ENCODE measurements around the gene ABCB1. TPM values are rescaled to one million over a fixed set of nuclear protein-coding genes. Genes with fewer than 3 reads are reported as not detected.
"Not testable (repeated sequence)": the region's sequence is repeated elsewhere in the genome, so short reads cannot be mapped to it uniquely, and the experiment has no call there.

Gene ABCB1
- total RNA-seq, 1 donor from 2014 or later: 5.5 TPM

DNA sequence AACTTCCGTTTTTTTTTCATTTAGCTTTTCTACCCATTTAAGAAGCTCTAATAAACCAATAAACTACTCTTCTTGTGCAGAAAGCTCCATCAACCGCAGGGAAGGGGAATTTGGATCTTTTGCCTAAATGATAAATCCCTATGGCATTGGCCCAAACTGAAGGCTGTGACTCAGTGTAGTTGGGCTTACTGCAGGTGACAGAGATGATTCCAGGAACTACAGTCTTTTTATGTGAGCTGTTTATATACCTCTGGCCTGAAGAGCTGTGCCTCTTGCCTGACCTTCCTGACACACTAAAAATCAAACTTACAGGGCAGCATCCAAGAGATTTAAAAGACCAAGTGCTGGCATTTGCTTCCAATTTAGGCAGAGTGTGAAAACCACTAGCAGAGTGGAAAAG is 25.2 kb downstream of the ABCB1 start:
- no peak for DNase-seq (ENCODE audit: low spot score in 2 of 2)
- Histone ChIP-seq H3K9me3 (no peaks in the 10 kb centered on the region), H3K27me3 (no peaks in the 10 kb centered on the region), H3K36me3 (no peaks in the 10 kb centered on the region), H3K4me3 (no peak overlapping the region), H3K4me1 (no peaks in the 10 kb centered on the region), H3K27ac (no peak overlapping the region)
- intact Hi-C loops (cut with DNase I): no loop called here
- TF ChIP-seq, protein P1, sequence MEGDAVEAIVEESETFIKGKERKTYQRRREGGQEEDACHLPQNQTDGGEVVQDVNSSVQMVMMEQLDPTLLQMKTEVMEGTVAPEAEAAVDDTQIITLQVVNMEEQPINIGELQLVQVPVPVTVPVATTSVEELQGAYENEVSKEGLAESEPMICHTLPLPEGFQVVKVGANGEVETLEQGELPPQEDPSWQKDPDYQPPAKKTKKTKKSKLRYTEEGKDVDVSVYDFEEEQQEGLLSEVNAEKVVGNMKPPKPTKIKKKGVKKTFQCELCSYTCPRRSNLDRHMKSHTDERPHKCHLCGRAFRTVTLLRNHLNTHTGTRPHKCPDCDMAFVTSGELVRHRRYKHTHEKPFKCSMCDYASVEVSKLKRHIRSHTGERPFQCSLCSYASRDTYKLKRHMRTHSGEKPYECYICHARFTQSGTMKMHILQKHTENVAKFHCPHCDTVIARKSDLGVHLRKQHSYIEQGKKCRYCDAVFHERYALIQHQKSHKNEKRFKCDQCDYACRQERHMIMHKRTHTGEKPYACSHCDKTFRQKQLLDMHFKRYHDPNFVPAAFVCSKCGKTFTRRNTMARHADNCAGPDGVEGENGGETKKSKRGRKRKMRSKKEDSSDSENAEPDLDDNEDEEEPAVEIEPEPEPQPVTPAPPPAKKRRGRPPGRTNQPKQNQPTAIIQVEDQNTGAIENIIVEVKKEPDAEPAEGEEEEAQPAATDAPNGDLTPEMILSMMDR (IDR thresholded peaks at IDR 0.05): no peak

DNA sequence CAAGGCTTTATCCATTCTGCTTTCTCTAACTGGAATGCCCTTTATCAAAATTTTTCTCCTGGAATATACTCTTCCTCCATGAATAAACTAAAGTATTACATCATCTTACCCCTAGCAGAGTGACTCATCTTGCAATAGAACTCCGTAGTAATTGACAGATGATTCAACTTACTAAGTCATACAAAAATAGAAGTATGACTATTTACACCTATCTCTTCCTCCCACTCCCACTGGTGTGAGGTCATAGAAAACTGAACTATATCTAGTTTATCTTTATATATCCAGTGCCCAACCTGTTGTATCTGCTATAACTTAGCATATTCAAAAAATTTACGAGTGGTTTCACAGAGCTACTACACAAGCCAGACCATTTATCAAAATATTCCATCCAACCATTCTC is 26.1 kb downstream of the ABCB1 start:
- no peak for DNase-seq (ENCODE audit: low spot score in 2 of 2)
- Histone ChIP-seq H3K27ac (no peak overlapping the region), H3K27me3 (no peaks in the 10 kb centered on the region), H3K4me3 (no peak overlapping the region), H3K4me1 (no peaks in the 10 kb centered on the region), H3K36me3 (no peaks in the 10 kb centered on the region), H3K9me3 (no peaks in the 10 kb centered on the region)
- TF ChIP-seq, protein P1 (IDR thresholded peaks at IDR 0.05): no peak
- intact Hi-C loops (cut with DNase I): no loop called here

- H3K9me3 ChIP-seq; H3K27ac ChIP-seq; intact Hi-C loops (cut with DNase I); H3K27me3 ChIP-seq; H3K4me1 ChIP-seq; H3K4me3 ChIP-seq; H3K36me3 ChIP-seq; DNase-seq (ENCODE audit: low spot score in 2 of 2): not testable (repeated sequence)
Observed at GRCh38 chr7:87572513-87572912, 28.2 kb downstream of the ABCB1 start.

DNA sequence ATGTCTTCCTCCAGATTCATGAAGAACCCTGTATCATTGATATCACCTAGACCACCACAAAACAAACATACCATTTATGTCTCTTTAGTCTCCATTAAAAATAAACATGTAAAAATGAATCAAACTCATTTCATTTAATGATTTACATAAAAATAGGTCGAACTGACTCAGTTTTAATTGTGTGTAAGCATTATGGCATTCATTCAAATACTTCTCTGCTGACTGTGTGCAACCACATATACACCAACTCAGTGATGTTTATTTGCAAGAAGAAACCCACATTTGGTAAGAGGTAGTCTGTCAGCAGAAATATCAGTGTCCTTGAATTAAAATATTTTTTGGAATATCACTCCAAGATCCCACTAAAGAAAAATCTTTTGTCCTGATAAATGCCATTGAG is 30.5 kb downstream of the ABCB1 start:
- DNase-seq (ENCODE audit: low spot score in 2 of 2): no peak
- Histone ChIP-seq H3K27ac (no peak overlapping the region), H3K4me3 (no peak overlapping the region), H3K27me3 (no peaks in the 10 kb centered on the region), H3K36me3 (no peaks in the 10 kb centered on the region), H3K4me1 (no peaks in the 10 kb centered on the region), H3K9me3 (no peaks in the 10 kb centered on the region)
- intact Hi-C loops (cut with DNase I): no loop called here
- TF ChIP-seq, protein P1 (IDR thresholded peaks at IDR 0.05): no peak

GRCh38 chr7:87567052-87567451 is 33.6 kb downstream of the ABCB1 start:
- no peak for DNase-seq (ENCODE audit: low spot score in 2 of 2)
- TF ChIP-seq, protein P1 (IDR thresholded peaks at IDR 0.05): no peak
- Histone ChIP-seq H3K4me3 (no peak overlapping the region), H3K27ac (no peak overlapping the region), H3K9me3 (no peaks in the 10 kb centered on the region), H3K36me3 (no peaks in the 10 kb centered on the region), H3K4me1 (no peaks in the 10 kb centered on the region), H3K27me3 (no peaks in the 10 kb centered on the region)
- intact Hi-C loops (cut with DNase I): no loop called here

- no peaks in the 10 kb centered on the region for H3K27me3 ChIP-seq
Observed at GRCh38 chr7:87566311-87566900, 34.3 kb downstream of the ABCB1 start.

More at GRCh38 chr7:87566311-87566900, 34.3 kb downstream of the ABCB1 start:
- H3K9me3 ChIP-seq: no peaks in the 10 kb centered on the region
- H3K27ac ChIP-seq: no peak overlapping the region
- H3K36me3 ChIP-seq: no peaks in the 10 kb centered on the region
- intact Hi-C loops (cut with DNase I): no loop called here
- no peak for DNase-seq (ENCODE audit: low spot score in 2 of 2)
- H3K4me3 ChIP-seq: no peak overlapping the region
- no peaks in the 10 kb centered on the region for H3K4me1 ChIP-seq
- TF ChIP-seq, protein P1 (IDR thresholded peaks at IDR 0.05): no peak
